Measurements from ENCODE around the gene XRCC4.
"Not testable (repeated sequence)": the region's sequence is repeated elsewhere in the genome, so short reads cannot be mapped to it uniquely, and the experiment has no call there.

Gene XRCC4

DNA sequence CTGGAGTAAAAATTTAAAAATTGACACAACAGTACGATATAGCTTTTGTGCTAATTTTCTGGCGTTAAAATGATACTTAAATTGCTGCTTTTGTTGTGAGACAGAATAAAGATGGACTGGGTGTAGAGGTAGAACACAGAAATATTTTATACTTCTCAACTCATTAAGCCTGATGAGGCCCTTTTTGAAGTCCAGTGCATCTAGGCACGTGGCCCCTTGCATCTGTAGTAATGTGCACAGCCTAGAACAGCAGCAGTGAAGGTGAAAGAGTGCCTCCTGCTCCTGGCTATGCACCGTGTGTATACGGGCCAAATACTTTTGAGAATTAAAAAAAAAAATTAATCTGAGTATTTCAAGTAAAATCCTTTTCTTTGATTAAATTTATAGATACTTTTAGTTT, 115.6 kb downstream of the XRCC4 start:
- DNase-seq, result no peak

DNA sequence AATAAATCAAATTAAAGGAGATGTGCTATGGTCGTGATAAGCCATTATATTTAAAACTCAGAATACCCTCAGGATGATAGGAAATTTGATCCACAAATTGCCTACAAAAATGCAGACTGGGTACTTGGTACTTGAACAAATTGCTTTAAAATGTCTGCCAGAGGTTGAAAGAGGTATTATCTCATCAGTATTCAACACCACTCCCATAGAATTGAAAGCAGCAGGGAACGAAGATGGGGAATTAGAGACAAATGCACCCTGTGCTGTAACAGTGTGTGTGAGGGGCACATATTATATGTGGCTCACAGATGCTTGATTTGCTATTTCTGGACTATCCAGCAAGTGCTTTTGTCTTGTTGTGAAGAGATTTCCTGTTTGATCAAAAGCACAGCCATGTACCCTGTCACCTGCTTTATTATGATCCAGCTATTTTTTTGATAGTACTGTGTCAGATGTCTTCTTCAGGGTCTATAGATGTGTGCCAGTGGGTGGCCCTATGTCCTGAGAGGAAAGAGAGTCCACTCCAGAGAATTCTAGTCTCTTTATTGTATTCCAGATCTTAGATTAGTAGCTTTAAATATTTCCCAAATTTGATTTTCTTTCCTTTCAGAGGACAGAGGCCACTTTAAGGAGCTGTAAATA, 120.1 kb downstream of the XRCC4 start:
- DNase-seq, result no peak

DNA sequence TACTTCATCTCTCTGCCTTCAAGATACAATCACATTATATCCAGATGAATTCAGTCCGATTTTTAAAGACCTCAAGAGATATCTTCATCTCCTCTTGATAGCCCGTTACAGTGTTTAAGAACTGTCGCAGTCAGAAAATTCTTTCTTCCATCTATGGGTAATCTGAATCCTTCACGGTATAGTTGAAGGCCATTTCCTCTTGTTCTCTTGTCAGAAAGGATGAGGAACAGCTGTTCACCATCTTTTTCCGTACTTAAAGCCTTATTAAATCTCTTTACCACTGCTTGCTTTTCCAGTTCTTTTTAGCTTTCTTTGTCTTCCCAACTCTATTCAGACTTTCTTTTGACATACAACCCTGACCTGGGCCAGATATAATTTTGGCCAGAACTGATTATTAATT, 121.8 kb downstream of the XRCC4 start:
- no peak for DNase-seq

DNA sequence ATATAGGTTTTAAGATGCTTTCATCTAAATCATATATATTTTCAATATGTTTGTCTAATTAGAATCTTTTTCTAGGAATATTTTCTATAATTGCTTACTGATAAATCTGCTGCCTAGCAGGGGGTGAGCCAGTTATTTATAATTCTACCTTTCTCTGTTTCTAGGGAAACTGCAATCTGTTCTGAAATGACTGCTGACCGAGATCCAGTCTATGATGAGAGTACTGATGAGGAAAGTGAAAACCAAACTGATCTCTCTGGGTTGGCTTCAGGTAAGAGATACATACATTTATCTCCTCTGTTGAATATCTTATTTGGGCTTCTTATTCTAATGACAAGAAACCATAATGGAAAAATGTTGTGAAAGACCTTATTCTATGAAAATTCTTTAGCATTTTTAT, 127.3 kb downstream of the XRCC4 start:
- no peak for DNase-seq

DNA sequence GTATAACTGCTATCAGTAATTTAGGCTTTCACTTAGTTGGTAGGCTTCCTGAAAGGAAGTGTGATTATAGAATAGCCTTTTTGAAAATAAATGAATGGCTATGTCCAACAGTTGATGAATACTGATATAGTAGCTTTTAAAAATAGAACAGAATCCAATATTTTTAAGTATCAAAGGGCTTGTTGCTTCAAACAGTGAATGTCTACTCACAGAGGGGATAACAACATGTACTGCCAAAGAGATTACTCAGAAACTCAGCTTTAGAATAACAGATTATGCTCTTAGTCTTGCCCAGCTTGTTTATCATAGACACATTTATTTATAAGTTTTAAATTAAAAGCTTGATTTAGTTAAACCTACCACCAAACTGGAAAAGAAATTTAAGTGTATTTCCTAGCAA, 132.6 kb downstream of the XRCC4 start:
- DNase-seq, result no peak

DNA sequence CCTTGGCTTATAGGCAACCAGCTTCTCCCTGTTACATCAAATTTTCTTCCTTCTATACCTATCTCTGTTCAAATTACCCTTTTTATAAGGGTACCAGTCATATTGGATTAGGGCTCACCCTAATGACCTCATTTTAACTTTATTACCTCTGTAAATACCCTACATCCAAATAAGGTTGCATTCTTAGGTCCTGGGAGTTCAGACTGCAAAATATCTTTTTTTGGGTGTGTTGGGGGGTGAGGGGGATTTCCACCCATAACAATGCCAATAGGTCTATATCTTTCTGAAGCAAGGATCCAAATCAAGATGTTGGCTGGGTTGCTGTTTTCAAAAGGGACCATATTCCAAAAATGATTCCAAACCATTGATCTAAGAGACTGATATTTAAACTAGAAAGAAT, 141.7 kb downstream of the XRCC4 start:
- no peak for DNase-seq

DNA sequence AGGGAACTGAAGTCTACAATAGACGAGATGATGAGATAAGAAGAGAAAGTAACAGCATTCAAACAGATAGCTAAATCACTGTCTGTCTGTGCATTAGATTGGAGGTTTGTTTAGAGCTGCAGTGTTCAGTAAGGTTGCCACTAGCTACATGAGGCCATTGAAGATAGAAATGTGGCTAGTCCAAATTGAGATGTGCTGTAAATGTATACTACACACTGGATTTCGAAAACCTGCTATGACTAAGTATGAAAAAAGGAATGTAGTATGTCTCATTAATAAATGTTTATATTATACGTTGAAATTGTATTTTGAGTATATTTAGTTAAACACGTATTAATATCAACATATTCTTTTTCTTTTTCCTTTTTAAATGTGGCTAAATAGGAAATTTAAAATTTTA, 142.1 kb downstream of the XRCC4 start:
- DNase-seq, result no peak

DNA sequence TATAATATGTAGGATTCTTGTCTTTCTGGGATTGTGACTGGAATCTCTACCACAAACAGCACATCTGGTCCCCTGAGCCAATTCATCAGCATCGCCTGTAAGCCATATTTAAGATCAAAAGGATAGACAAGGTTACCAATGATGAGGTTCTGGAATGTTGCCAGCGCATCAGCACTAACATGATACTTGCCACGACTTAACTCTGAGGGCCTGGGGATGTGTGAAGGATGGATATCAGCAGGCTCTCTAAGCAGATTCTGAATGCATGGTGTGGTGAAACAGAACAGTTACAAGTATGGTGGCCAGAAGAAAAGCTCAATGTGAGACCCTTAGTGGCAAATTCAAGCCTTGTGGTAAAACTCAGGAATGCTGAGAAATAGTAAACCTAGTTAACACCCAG, 143.0 kb downstream of the XRCC4 start:
- DNase-seq, result no peak

DNA sequence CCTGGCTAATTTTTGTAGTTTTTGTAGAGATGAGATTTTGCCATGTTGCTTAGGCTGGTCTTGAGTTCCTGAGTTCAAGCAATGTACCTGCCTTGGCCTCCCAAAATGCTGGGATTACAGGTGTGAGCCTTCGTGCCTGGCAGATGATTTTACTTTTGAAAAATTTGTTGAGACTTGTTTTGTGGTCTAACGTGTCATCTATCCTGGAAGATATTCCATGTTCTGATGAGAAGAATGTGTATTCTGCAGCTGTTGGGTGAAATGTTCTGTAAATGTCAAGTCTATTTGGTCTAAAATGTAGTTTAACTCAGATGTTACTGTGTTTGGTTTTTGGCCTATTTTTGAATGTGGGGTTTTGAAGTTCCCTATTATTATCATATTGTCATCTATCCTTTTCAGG, 145.6 kb downstream of the XRCC4 start:
- DNase-seq, result no peak

DNA sequence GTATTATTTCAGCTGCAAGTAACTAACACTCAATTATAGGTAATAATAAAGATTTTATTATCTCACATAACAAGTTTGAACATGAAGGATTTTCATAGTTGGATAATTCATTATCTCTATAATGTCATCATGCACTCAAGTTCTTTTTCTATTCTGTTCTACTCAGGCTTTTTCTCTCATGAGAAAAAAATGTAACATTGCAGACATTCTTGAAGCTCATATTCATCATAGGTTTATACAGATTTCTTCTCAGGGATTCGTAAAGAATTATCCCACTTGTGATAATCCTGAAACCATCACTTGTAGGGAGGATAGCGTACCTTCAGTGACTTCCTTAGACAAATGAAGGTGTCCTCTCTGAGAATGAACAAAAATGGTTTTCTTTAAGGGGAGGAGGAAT, 150.3 kb downstream of the XRCC4 start:
- DNase-seq, result no peak

DNA sequence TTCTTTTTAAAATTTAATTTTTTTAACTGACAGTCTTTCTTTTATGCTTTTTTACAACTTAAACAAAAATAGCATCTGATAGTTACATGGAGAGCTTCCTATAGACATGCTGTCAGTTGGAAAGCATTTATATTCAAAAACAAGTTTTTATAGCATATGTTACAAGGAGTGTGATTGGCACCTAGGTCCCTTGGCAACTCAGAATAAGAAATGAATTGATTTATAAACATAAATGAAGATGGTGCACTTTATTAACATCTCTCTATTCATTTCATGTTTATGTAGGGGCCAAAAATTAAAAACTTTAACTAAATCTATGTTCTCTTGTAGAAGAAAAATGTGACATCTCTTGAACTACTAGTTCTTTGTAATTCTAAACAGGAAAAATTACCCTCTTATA, 153.2 kb downstream of the XRCC4 start:
- no peak for DNase-seq

DNA sequence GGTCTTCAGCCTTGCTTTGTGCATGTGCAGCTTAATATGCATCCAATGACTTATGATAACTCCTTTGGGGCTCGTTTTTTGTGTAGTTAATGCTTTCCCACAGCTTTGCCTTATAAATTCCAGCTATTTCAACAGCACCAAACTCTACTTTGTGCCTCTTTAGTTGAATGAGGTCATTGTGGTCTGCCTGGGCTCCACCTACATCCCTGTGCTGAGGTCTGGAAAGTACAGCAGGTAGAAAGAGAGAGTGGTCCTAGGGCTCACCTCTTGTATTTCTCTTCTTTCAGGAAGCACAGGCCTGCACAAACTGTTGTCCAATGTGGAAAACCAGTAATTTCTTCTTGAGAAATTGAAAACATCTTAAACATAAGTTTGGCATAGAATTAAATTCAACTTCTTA, 167.2 kb downstream of the XRCC4 start:
- no peak for DNase-seq

DNA sequence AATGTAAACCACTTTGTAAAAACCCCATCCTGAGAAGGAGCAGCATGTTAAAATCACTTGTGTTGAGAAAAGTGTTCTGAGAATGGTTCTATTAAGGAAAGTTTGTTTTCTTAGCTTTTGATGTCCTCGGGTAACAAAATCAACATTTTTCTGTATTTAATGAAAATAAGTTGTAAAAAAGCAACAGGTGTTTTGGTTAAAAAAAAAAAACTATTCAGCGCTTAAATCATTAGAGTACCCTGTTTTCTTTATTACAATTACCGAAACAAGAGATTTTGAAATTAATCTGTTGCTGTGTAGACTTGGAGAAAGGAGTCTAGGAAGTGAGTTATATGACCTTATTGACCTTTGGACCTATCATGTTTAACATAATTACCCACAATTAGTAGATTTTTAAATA, 167.7 kb downstream of the XRCC4 start:
- no peak for DNase-seq

DNA sequence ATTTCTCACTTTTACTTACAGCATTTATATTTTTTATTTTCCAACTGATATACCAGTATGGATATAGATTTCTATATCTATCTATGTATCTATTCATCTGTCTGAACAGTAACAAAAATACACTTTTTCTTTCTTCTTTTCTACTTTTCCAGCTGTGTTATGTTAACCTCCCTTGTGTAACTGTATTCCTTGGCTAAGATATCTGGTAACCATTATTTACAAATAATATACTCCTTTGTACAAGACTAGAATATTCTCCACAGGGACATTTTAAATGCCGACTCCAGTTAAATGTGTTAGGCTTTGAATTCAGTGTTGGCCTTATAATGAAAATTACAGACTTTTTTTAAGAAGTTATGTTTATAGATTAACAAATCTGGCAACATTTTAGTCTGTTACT, 168.7 kb downstream of the XRCC4 start:
- no peak for DNase-seq

DNA sequence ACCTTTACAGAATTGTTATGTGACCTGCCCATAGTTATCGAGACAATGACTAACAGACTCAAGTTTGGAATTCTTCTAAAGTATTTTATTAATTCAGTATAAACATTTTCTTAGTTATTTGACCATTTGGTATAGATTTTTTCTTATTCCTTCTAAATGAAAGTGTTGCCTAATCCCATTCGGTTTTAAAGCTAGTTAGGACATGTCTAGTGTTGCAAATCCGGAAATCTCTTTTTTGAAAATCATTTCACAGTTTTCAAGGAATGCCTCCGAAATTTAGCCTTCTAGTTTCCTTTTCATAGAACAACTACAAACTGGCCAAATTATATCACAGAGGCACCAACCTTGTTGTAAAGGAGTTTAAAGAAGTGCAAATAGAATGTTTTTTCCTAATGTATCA, 171.8 kb downstream of the XRCC4 start:
- DNase-seq, result no peak

DNA sequence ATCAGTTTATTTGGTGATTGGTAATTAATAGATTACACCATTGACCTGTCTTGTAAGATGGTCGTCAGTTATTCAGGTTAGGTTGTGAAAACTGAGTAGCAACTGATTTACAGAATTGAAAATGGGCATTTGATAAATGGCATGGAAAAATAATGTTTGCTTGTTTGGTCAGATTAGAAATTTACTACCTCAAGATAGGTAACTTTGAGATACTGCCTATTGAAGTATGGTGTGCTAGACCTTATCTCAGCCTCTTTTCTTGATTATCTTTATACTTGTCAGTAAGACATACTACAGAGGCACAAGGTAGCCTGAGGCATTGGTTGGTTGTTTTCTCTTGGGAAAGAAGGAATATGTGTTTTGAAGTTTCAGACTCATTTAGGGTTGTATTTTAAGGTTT, 174.5 kb downstream of the XRCC4 start:
- no peak for DNase-seq

DNA sequence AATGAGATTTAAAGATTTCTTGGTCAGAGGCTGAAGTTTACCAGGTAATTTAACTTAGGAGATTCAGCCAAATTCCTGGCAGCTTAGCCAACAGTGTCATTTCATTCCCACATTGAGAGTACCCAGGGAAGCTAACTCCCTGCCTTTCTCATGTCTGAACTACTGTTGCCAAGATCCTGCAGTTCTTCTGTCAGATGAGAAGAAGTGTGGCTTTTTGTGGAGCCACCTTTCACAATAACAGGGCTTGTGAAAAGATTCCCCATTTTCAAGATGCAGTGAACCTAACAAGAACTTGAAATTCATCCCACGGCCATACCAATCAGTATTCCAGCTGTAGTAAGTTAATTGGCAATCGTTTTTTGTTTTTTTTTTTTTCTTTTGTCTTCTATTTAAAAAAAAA, 176.4 kb downstream of the XRCC4 start:
- DNase-seq, result no peak

DNA sequence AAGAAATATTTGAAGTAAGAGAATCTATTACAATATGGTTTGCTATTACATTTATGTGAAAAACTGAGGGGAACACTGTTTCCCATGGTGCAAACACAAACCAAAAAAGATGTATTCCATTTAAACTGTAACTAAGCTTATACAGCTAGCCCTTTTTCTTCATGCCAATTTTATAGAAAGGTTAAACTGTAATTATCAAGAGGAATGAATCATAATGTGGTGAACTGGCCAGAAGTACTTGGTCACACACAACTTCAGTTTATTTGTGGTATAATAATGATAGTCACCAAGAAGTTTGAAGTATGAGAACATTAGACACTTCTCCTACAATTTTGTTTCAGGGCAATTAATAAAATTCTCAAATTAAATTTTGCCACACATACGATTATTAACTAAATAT, 177.9 kb downstream of the XRCC4 start:
- DNase-seq, result no peak

DNA sequence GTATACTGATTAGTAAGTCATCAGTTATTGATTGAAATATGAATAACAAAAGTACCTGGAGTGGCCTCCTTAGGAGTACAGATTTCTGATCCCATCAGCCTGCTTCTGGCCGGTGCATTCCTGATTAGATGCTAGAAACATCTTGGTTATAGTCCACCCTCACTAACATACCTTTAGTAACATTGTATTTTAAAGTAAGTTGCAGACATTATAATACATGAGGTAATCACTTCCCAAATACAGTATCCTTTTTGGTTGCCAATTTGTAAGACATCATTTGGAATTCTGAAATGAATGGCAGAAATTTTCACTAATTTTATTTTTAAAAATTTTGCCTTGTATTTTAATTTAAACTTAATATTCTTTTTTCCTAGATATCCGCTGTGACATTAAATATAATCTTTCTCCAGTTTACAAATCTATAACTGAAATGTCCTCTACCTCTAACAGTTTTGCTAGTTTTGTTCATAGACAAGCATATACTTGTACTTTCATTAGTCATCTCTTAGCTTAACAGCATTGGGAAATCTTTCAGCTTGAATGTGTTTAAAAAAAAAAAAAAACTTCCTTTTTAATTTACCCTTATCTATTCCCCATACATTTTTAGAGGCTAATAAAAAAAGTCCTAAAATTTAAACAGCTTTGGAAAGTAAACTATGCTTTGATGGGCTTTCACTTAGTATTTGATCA, 178.9 kb downstream of the XRCC4 start:
- no peak for DNase-seq

DNA sequence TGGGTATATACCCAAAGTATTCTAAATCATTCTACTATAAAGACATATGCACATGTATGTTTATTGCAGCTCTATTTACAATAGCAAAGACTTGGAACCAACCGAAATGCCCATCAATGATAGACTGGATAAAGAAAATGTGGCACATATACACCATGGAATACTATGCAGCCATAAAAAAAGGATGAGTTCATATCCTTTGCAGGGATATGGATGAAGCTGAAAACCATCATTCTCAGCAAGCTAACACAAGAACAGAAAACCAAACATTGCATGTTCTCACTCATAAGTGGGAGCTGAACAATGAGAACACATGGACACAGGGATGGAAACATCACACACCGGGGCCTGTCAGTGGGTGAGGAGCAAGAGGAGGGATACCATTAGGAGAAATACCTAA, 180.3 kb downstream of the XRCC4 start:
- DNase-seq, result not testable (repeated sequence)

DNA sequence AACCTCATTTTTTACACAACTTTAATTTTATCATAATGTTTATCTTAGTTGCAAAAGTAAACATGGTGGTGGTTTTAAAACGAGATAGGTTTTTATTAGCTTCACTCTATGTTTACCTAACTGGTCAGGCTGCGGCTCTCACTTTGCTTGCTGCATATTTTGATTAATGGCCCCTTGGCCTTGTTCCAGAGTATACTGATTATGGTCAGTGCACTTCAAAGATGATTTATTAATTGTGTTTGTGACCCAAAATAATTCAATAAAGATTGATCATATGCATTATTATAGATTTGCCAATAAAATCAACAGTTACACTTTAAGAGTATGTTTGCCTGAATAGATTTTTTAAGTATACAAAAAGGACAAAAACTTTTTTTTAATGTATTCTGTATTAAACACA, 188.0 kb downstream of the XRCC4 start:
- DNase-seq, result no peak

DNA sequence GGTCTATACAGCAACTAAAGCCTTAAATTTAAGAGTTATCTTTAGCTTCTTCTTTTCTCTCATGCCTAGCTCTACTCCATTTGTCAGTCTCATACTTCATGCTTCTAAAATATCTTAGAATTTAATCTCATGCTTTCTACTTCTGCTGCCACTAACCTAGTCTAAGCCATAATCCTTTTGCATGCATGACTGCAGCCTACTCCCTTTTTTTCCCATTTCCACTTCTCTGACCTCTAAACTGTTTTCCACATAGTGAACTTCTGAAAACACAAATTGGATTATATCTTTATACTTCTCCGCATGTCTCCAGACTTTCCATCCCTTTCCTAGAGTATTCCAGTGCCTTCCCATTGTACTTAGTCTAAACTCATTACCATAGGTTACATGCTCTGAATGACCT, 193.0 kb downstream of the XRCC4 start:
- no peak for DNase-seq

DNA sequence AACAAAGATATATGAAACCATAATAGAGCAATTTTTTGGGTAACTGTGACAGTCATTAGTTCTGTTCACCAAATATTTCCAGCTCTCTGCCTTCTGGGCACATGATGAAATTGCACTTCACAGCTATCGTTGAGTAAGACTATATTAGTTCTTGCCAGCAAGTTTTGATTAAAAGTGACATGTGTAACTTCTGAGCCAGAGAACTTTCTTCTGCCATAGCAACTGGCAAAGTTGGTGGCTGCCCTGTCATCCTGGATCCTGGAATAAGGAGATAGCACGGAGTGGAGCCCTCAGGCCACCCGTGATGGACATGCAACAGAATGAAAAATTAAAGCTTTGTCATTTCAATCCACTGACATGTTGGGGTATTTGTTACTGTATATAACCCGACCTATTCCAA, 199.8 kb downstream of the XRCC4 start:
- no peak for DNase-seq

DNA sequence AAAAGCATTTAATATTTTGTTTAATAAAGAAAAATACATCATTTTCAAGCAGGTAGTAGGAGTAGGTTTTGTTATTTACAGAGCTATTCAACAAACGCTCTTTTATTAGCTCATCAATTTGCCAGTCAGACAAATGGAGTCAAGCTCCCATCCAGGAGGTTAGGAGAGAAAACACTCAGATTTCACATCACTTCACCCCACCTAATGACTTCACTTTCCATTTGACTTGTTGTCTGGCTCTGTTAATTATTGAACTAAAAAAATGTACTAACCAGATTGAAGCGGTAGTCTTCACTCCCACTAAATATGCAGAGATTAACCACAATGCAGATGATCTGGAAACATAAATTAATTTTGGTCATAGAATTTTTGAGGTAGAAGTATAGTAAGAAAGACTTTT, 200.6 kb downstream of the XRCC4 start:
- DNase-seq, result no peak

DNA sequence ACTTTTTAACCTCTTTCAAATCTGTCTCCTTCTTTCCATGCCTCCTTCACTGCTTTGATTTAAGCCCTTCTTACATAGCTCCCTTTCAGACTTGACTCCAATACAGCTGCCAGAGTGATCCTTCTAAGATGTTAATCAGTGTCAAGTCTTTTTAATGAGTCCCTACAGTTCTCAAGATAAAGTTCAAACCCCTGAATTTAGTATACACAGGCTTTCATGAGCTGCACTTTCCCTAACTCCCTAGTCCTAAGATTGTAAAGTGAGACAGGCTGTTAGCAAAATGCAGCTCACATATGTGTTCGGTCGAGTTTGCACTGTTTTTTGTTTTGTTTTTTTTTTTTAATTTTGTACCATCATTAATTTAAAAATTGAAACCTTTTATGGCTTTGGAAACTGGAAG, 203.8 kb downstream of the XRCC4 start:
- no peak for DNase-seq
